ENCODE measurements around the gene EEIG2.

Gene EEIG2

GRCh38 chr1:108583757-108584427 is 24.0 kb downstream of the EEIG2 start:
- DNase-seq (ENCODE audit: low read depth): no peak

- DNase-seq (ENCODE audit: low read depth): no peak
These were observed 24.5 kb downstream of the EEIG2 start for GRCh38 chr1:108584428-108584856.

- DNase-seq (ENCODE audit: low read depth): no peak
These were observed 25.4 kb downstream of the EEIG2 start for GRCh38 chr1:108585313-108585712.

GRCh38 chr1:108590441-108590840 is 30.5 kb downstream of the EEIG2 start:
- DNase-seq (ENCODE audit: low read depth): no peak

- DNase-seq (ENCODE audit: low read depth): no peak
These were observed 31.1 kb downstream of the EEIG2 start for GRCh38 chr1:108590957-108591356.

- DNase-seq (ENCODE audit: low read depth): no peak
These were observed 31.6 kb downstream of the EEIG2 start for GRCh38 chr1:108591466-108591865.

GRCh38 chr1:108592030-108592759 is 32.3 kb downstream of the EEIG2 start:
- DNase-seq (ENCODE audit: low read depth): no peak

GRCh38 chr1:108593448-108593847 is 33.5 kb downstream of the EEIG2 start:
- no peak for DNase-seq (ENCODE audit: low read depth)

- DNase-seq (ENCODE audit: low read depth): no peak
These were observed 35.6 kb downstream of the EEIG2 start for GRCh38 chr1:108595507-108595906.

GRCh38 chr1:108597041-108597440 is 37.1 kb downstream of the EEIG2 start:
- DNase-seq (ENCODE audit: low read depth): no peak

- no peak for DNase-seq (ENCODE audit: low read depth)
These were observed 38.4 kb downstream of the EEIG2 start for GRCh38 chr1:108598340-108598739.

- no peak for DNase-seq (ENCODE audit: low read depth)
These were observed 40.6 kb downstream of the EEIG2 start for GRCh38 chr1:108600504-108600903.

GRCh38 chr1:108601708-108602410 is 42.0 kb downstream of the EEIG2 start:
- no peak for DNase-seq (ENCODE audit: low read depth)

- no peak for DNase-seq (ENCODE audit: low read depth)
These were observed 45.7 kb downstream of the EEIG2 start for GRCh38 chr1:108605633-108606032.

- DNase-seq (ENCODE audit: low read depth): no peak
These were observed 46.6 kb downstream of the EEIG2 start for GRCh38 chr1:108606478-108606877.

- no peak for DNase-seq (ENCODE audit: low read depth)
These were observed 49.7 kb downstream of the EEIG2 start for GRCh38 chr1:108609483-108610049.
